ENCODE data around the gene UBA7. TPM values are rescaled to one million over a fixed set of nuclear protein-coding genes. Genes with fewer than 3 reads are reported as not detected.

The UBA7 gene
- total and polyA plus RNA-seq, 2 experiments from 2014 or later, result 16.9 to 35.7 TPM

DNA sequence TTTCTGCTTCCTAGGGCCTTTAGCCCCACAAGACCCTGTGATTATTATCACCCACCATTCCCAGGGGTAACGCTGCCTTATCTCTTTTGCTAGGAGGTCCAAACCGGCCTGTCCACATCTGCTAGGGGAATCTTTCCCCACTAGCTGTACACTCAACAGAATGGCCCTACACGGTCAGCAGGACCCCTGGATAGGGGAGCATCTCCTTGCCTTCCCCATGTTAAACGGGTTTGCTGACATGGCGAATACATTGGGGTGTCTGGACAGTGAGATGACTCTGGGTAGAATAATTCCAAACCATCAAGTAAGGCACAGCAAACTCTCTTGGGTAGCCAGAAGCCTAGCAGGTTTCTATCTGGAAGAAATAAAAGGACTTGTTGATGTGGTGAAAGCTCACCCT, 41.9 kb upstream of the UBA7 start:
- Histone ChIP-seq H4K20me1 (ENCODE audit: insufficient read depth) (no peaks in the 10 kb centered on the region), H2AFZ (peak overlapping the region; percentile 98), H3F3A (ENCODE audit: insufficient read depth) (no peaks in the 10 kb centered on the region), H3K27me3 (replicated peaks; ENCODE audit: insufficient read depth) (no peaks in the 10 kb centered on the region), H3K9me3 (ENCODE audit: low read depth) (no peaks in the 10 kb centered on the region), H3K9ac (peak overlapping the region; percentile 82), H3K79me2 (ENCODE audit: insufficient read depth) (peaks cover 18% of the 10 kb centered on the region), H3K4me1 (ENCODE audit: insufficient read depth) (no peaks in the 10 kb centered on the region), H3K4me2 (ENCODE audit: unreplicated experiment) (peak overlapping the region; percentile 98), H3K4me3 (peak overlapping the region; percentile 98), H3K36me3 (ENCODE audit: low read depth) (no peaks in the 10 kb centered on the region), H3K27ac (no peak overlapping the region), H3K9me2 (ENCODE audit: insufficient read depth) (no peaks in the 10 kb centered on the region)
- TF ChIP-seq EZH2phosphoT487 (IDR thresholded peaks at IDR 0.05; ENCODE audit: insufficient read depth, low read depth) (no peak), EZH2 (IDR thresholded peaks at IDR 0.05; ENCODE audit: insufficient read depth, poor library complexity, severe bottlenecking) (no peak)
- in situ Hi-C loops (cut with MboI), result no loop called here
- DNase-seq, result no peak
- WGBS, 2 experiments (ENCODE audit: low coverage in 1 of 2, low lambda C conversion rate in 2 of 2, missing lambda C conversion rate in 2 of 2), result 44 to 52% methylated on average over 5 of the region's 5 CpGs

DNA sequence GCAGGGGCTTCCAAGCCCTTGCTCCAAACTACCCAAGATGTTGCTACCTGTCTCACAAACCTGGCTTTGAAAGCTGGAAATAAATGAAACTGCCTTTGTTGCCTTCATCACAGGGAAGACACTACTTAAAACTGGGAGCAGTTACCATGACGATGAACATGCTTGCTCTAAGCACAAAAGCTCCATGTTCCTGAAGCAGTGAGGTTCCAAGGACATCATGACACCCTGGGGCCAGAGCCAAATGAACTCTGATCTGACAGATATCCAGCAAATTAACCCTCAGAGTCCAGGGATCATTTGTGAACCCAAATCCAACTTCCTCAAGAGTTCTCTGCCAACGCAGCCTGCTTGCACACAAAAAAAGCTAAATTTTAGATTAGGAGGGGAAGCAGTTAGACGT, 31.9 kb upstream of the UBA7 start:
- no peaks in the 10 kb centered on the region for H3K27me3 ChIP-seq (replicated peaks; ENCODE audit: insufficient read depth)
- H3K79me2 ChIP-seq (ENCODE audit: insufficient read depth), result no peaks in the 10 kb centered on the region
- H3K27ac ChIP-seq, result no peak overlapping the region
- 99 to 100% methylated on average over 3 of the region's 3 CpGs for WGBS, 2 experiments (ENCODE audit: low coverage in 1 of 2, low lambda C conversion rate in 2 of 2, missing lambda C conversion rate in 2 of 2)
- no peaks in the 10 kb centered on the region for H3K4me1 ChIP-seq (ENCODE audit: insufficient read depth)
- in situ Hi-C loops (cut with MboI), result no loop called here
- H3K36me3 ChIP-seq (ENCODE audit: low read depth), result no peaks in the 10 kb centered on the region
- H3K9ac ChIP-seq, result no peak overlapping the region
- no peak overlapping the region for H2AFZ ChIP-seq
- TF ChIP-seq EZH2 (IDR thresholded peaks at IDR 0.05; ENCODE audit: insufficient read depth, poor library complexity, severe bottlenecking) (no peak), EZH2phosphoT487 (IDR thresholded peaks at IDR 0.05; ENCODE audit: insufficient read depth, low read depth) (no peak)
- H3K9me2 ChIP-seq (ENCODE audit: insufficient read depth), result no peaks in the 10 kb centered on the region
- H3F3A ChIP-seq (ENCODE audit: insufficient read depth), result no peaks in the 10 kb centered on the region
- H3K4me2 ChIP-seq (ENCODE audit: unreplicated experiment), result no peak overlapping the region
- no peak overlapping the region for H3K4me3 ChIP-seq
- no peaks in the 10 kb centered on the region for H3K9me3 ChIP-seq (ENCODE audit: low read depth)
- H4K20me1 ChIP-seq (ENCODE audit: insufficient read depth), result no peaks in the 10 kb centered on the region
- no peak for DNase-seq

DNA sequence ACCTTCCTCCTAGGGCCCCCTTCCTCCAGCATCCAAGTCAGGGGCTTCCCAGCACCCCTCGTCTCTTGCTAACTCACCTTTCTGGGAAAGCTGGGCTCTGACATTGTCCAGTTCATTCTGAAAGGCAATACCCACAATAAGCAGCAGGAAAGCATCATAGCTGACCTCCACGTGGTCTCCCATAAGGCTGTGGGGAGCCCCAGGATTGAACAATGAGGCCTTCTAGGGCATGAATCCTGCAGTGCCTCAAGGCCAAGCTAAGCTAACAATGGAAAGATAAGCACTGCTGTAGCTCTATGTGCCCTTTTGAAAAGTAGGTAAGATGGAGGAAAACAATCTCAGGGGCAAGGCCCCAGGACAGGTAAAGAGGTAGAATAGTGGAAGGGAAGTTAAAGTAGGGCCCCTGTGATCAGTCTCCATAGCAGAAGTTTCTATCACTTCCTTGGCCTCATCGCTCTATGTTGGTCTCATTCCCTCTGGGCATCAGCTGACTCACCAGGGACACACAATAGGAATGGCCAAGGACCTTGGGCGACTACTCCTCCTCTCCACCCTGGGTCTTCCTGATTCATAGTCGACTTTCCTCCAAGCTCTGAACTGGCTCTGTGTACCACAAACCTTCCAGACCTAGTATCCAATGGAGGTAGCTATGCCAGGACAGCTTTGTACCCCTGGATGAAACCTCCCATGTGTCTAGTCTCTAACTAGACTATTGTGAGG, 30.9 kb upstream of the UBA7 start:
- Histone ChIP-seq H3K27me3 (replicated peaks; ENCODE audit: insufficient read depth) (no peaks in the 10 kb centered on the region), H3K9ac (no peak overlapping the region), H3K79me2 (ENCODE audit: insufficient read depth) (no peaks in the 10 kb centered on the region), H3K9me3 (ENCODE audit: low read depth) (no peaks in the 10 kb centered on the region), H3K27ac (no peak overlapping the region), H3K4me1 (ENCODE audit: insufficient read depth) (no peaks in the 10 kb centered on the region), H3K36me3 (ENCODE audit: low read depth) (no peaks in the 10 kb centered on the region), H4K20me1 (ENCODE audit: insufficient read depth) (no peaks in the 10 kb centered on the region), H3F3A (ENCODE audit: insufficient read depth) (no peaks in the 10 kb centered on the region), H3K9me2 (ENCODE audit: insufficient read depth) (no peaks in the 10 kb centered on the region), H3K4me3 (no peak overlapping the region), H2AFZ (no peak overlapping the region), H3K4me2 (ENCODE audit: unreplicated experiment) (no peak overlapping the region)
- 83 to 84% methylated on average over 5 of the region's 5 CpGs for whole genome bisulfite sequencing, 2 experiments (ENCODE audit: low coverage in 1 of 2, low lambda C conversion rate in 2 of 2, missing lambda C conversion rate in 2 of 2)
- in situ Hi-C loops (cut with MboI), result no loop called here
- no peak for TF ChIP-seq EZH2phosphoT487 (IDR thresholded peaks at IDR 0.05; ENCODE audit: insufficient read depth, low read depth)
- TF ChIP-seq EZH2 (IDR thresholded peaks at IDR 0.05; ENCODE audit: insufficient read depth, poor library complexity, severe bottlenecking), result no peak
- DNase-seq, result no peak

DNA sequence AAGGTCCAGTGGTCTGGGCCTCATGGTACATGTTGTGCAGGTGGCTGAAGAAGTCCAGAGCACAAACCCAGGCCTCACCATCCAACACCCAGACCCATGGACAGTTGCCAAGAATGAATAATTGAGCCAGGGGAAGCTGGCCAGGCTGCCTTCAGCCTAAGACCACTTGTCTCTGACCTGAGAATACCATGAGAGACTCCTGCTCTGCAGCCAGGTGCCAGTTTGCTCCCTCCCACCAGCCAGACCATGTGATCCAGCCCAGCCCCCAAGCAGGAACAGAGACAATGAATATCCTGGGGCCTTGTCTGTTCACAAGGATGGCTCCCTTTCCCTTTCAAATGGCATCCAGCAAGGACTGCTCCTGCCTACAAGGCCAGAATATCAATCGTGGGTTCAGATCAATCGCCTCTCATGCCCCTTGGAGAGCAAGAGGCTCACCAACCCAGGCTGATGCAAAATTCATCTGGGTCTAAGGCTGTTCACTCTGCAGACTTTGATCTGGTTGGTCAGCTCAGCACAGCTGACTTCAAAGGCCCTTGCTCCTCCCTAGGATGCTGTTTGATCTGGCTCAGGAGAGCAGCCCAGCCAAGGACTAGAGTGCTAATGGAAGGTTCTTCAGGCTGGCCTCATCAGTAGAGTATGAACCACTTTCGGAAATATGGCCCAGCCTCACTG, 29.2 kb upstream of the UBA7 start:
- Histone ChIP-seq H2AFZ (no peak overlapping the region), H3K9me2 (ENCODE audit: insufficient read depth) (no peaks in the 10 kb centered on the region), H4K20me1 (ENCODE audit: insufficient read depth) (no peaks in the 10 kb centered on the region), H3K4me2 (ENCODE audit: unreplicated experiment) (no peak overlapping the region), H3K4me3 (no peak overlapping the region), H3K9ac (no peak overlapping the region), H3K27me3 (replicated peaks; ENCODE audit: insufficient read depth) (no peaks in the 10 kb centered on the region), H3K4me1 (ENCODE audit: insufficient read depth) (no peaks in the 10 kb centered on the region), H3K27ac (no peak overlapping the region), H3K79me2 (ENCODE audit: insufficient read depth) (no peaks in the 10 kb centered on the region), H3F3A (ENCODE audit: insufficient read depth) (no peaks in the 10 kb centered on the region), H3K36me3 (ENCODE audit: low read depth) (no peaks in the 10 kb centered on the region), H3K9me3 (ENCODE audit: low read depth) (no peaks in the 10 kb centered on the region)
- no peak for DNase-seq
- TF ChIP-seq EZH2phosphoT487 (IDR thresholded peaks at IDR 0.05; ENCODE audit: insufficient read depth, low read depth) (no peak), EZH2 (IDR thresholded peaks at IDR 0.05; ENCODE audit: insufficient read depth, poor library complexity, severe bottlenecking) (no peak)
- in situ Hi-C loops (cut with MboI), result no loop called here
- 98 to 100% methylated on average over 3 of the region's 3 CpGs for WGBS, 2 experiments (ENCODE audit: low coverage in 1 of 2, low lambda C conversion rate in 2 of 2, missing lambda C conversion rate in 2 of 2)
